HG02571 (cell line): ENCODE measurements around the gene DPY19L3.
"Not testable (repeated sequence)": the region's sequence is repeated elsewhere in the genome, so short reads cannot be mapped to it uniquely, and the experiment has no call there.

Experiments used
- ATAC-seq: cut with Tn5 transposase; IDR thresholded peaks from one replicate; pipeline ENCODE4 v1.9.1; 2021; ENCODE audit warnings: mild to moderate bottlenecking, moderate library complexity; ENCODE audit not compliant: unreplicated experiment

The DPY19L3 gene

GRCh38 chr19:32498648-32499200 is 93.2 kb downstream of the DPY19L3 start:
- ATAC-seq = no peak

- not testable (repeated sequence) for ATAC-seq
Observed at GRCh38 chr19:32512498-32512897, 106.9 kb downstream of the DPY19L3 start.

GRCh38 chr19:32519023-32519422 is 113.5 kb downstream of the DPY19L3 start:
- no peak for ATAC-seq

- no peak for ATAC-seq
Observed at GRCh38 chr19:32522967-32523366, 117.4 kb downstream of the DPY19L3 start.

- ATAC-seq = no peak
Observed at GRCh38 chr19:32526895-32527294, 121.3 kb downstream of the DPY19L3 start.

- ATAC-seq = no peak
Observed at GRCh38 chr19:32530773-32531172, 125.2 kb downstream of the DPY19L3 start.

- no peak for ATAC-seq
Observed at GRCh38 chr19:32532233-32532632, 126.7 kb downstream of the DPY19L3 start.
